ENCODE measurements around the gene ENDOU. TPM values are rescaled to one million over a fixed set of nuclear protein-coding genes. Genes with fewer than 3 reads are reported as not detected.
"Not testable (repeated sequence)": the region's sequence is repeated elsewhere in the genome, so short reads cannot be mapped to it uniquely, and the experiment has no call there.

ENDOU gene
- total RNA-seq, 2 donors from 2014 or later = not detected

DNA sequence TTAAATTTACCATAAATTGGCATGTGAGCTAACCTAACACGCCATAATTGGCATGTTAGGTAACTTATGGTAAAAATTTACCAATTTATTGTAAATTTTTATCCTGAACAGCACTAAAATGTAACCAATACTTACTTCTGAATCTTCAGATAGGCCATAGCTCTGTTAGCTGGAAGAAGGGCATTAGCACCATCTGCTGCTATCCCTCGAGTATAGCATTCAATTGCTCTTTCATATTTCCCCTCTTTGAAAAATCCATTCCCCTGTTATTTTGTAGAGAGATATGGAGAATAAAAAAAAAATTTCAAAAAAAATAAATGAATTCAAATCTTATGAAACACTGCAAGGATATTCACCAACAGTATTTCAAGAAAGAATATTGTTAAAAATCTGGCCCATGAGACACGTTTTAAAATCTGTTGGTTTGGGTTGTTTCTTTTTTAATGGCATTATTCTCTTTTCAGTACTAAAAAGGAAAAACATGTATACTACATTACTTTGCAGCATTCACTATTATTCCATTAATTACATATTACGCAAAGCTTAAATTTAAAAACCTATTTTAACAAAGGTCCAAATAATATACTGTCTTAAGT lies 38.5 kb downstream of the ENDOU start:
- H3K9me3 Mint-ChIP-seq = no peaks in the 10 kb centered on the region
- no peak overlapping the region for H3K27ac Mint-ChIP-seq
- peaks cover under 1 to 6% of the 10 kb centered on the region in 2 donors for H3K36me3 Mint-ChIP-seq
- ATAC-seq = peak; percentile 39 to 59
- DNase-seq (ENCODE audit: low spot score in 2 of 2) = no peak

- H3K9me3 Mint-ChIP-seq = no peaks in the 10 kb centered on the region
- no peak overlapping the region for H3K27ac Mint-ChIP-seq
- ATAC-seq (no peak), DNase-seq (ENCODE audit: low spot score in 2 of 2) (no peak)
- H3K36me3 Mint-ChIP-seq = peaks cover 19 to 38% of the 10 kb centered on the region in 2 donors
These were observed 45.5 kb downstream of the ENDOU start for GRCh38 chr12:47679785-47680184.

- Mint-ChIP-seq H3K36me3 (peaks cover 8 to 31% of the 10 kb centered on the region in 2 donors), H3K9me3 (no peaks in the 10 kb centered on the region), H3K27ac (peak overlapping the region; percentile 46 to 93)
- ATAC-seq (peak; percentile 70 to 79), DNase-seq (ENCODE audit: low spot score in 2 of 2) (no peak)
These were observed 53.2 kb downstream of the ENDOU start for GRCh38 chr12:47672068-47672467.

DNA sequence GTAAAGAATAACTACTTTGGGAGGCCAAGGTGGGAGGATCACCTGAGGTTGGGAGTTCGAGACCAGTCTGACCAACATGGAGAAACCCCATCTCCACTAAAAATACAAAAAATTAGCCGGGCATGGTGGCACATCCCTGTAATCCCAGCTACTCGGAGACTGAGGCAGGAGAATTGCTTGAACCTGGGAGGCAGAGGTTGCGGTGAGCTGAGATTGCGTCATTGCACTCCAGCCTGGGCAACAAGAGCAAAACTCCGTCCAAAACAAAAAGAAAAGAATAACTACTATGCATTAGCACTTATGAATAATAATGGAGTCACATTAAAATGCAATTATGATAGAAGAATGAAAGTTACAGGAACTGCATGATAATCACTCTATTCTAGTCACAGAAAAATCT lies 57.4 kb downstream of the ENDOU start:
- not testable (repeated sequence) for H3K9me3 Mint-ChIP-seq
- peaks cover 5 to 10% of the 10 kb centered on the region in 2 donors for H3K36me3 Mint-ChIP-seq

More for the DNA sequence above, 57.4 kb downstream of the ENDOU start:
- not testable (repeated sequence) for H3K27ac Mint-ChIP-seq; ATAC-seq; DNase-seq (ENCODE audit: low spot score in 2 of 2)

Other genes with a start within 250 kb of the ENDOU start
- gene RPAP3, start 19.5 kb downstream of the ENDOU start, total RNA-seq = 10 to 100 TPM; 41.7 to 53.9 TPM
- 1 to 10 TPM; 1.1 to 2.7 TPM for gene RAPGEF3, start 33.4 kb upstream of the ENDOU start, total RNA-seq
- gene SLC48A1, start 47.7 kb upstream of the ENDOU start, total RNA-seq = 1 to 10 TPM; 5.2 to 7.4 TPM
- 100 to 1,000 TPM; 285 to 334 TPM for gene HDAC7, start 94.4 kb upstream of the ENDOU start, total RNA-seq
- gene VDR, start 179.5 kb upstream of the ENDOU start, total RNA-seq = 100 to 1,000 TPM in 1 of 2 donors, 10 to 100 TPM in 1; 92.4 to 133 TPM
- gene TMEM106C, start 238.1 kb upstream of the ENDOU start, total RNA-seq = 100 to 1,000 TPM; 134 to 305 TPM